WTC11 (cell line): ENCODE results near the gene DLGAP4. TPM values are rescaled to one million over a fixed set of nuclear protein-coding genes. Genes with fewer than 3 reads are reported as not detected.

Source experiments
- ELF4 ChIP-seq: sonication (generic); formaldehyde crosslinking; IDR thresholded peaks from 2 replicates; pipeline ENCODE4 v1.8.1; 2022; ENCODE audit warnings: low read depth, mild to moderate bottlenecking, moderate library complexity, missing genetic modification reagents
- ETV6 ChIP-seq: sonication (generic); formaldehyde crosslinking; IDR thresholded peaks from 2 replicates; pipeline ENCODE4 v1.8.1; 2022; ENCODE audit warnings: mild to moderate bottlenecking, missing genetic modification reagents
- FOXJ3 ChIP-seq: sonication (generic); formaldehyde crosslinking; IDR thresholded peaks from 2 replicates; pipeline ENCODE4 v1.9.0; 2021; ENCODE audit warnings: missing genetic modification reagents, mild to moderate bottlenecking, borderline replicate concordance
- KAT7 ChIP-seq: sonication (generic); formaldehyde crosslinking; IDR thresholded peaks from 2 replicates; pipeline ENCODE4 v1.8.1; 2023; ENCODE audit warnings: missing genetic modification reagents, mild to moderate bottlenecking, borderline replicate concordance
- MXD4 ChIP-seq: fragments of 250-450 bp; sonication (Bioruptor Pico); IDR thresholded peaks from 2 replicates; pipeline ENCODE4 v1.8.0; 2021; ENCODE audit warnings: mild to moderate bottlenecking, moderate library complexity, borderline replicate concordance
- MYBL2 ChIP-seq: sonication (generic); formaldehyde crosslinking; IDR thresholded peaks from 2 replicates; pipeline ENCODE4 v1.8.1; 2023; ENCODE audit warnings: mild to moderate bottlenecking, moderate library complexity, missing genetic modification reagents
- NFE2L1 ChIP-seq: sonication (generic); formaldehyde crosslinking; IDR thresholded peaks from 2 replicates; pipeline ENCODE4 v1.8.1; 2023; ENCODE audit warnings: missing genetic modification reagents
- NR2C2 ChIP-seq: sonication (generic); formaldehyde crosslinking; IDR thresholded peaks from 2 replicates; pipeline ENCODE4 v1.8.0; 2022; ENCODE audit warnings: mild to moderate bottlenecking, missing genetic modification reagents
- NR3C1 ChIP-seq: sonication (generic); formaldehyde crosslinking; conservative IDR thresholded peaks from 2 replicates; pipeline ENCODE4 v1.8.1; 2023; ENCODE audit warnings: low read depth, mild to moderate bottlenecking, missing genetic modification reagents
- RELA ChIP-seq: sonication (generic); formaldehyde crosslinking; IDR thresholded peaks from 2 replicates; pipeline ENCODE4 v1.8.1; 2022; ENCODE audit warnings: missing genetic modification reagents, mild to moderate bottlenecking, borderline replicate concordance
- SMAD4 ChIP-seq: sonication (generic); formaldehyde crosslinking; IDR thresholded peaks from 2 replicates; pipeline ENCODE4 v1.8.0; 2022; ENCODE audit warnings: mild to moderate bottlenecking, missing genetic modification reagents
- SP1 ChIP-seq: sonication (generic); formaldehyde crosslinking; conservative IDR thresholded peaks from 2 replicates; pipeline ENCODE4 v1.8.1; 2022; ENCODE audit warnings: missing genetic modification reagents
- TCF7 ChIP-seq: sonication (generic); formaldehyde crosslinking; IDR thresholded peaks from 2 replicates; pipeline ENCODE4 v1.8.0; 2022; ENCODE audit warnings: mild to moderate bottlenecking, low read depth, missing genetic modification reagents, moderate library complexity
- TEAD1 ChIP-seq: sonication (generic); formaldehyde crosslinking; IDR thresholded peaks from 2 replicates; pipeline ENCODE4 v1.8.0; 2022; ENCODE audit warnings: mild to moderate bottlenecking, missing genetic modification reagents
- ZNF121 ChIP-seq: sonication (generic); formaldehyde crosslinking; IDR thresholded peaks from 2 replicates; pipeline ENCODE4 v1.8.0; 2023; ENCODE audit warnings: missing genetic modification reagents
- ZNF232 ChIP-seq: sonication (generic); formaldehyde crosslinking; IDR thresholded peaks from 2 replicates; pipeline ENCODE4 v1.8.0; 2022; ENCODE audit warnings: mild to moderate bottlenecking, missing genetic modification reagents
- ZNF263 ChIP-seq: sonication (generic); formaldehyde crosslinking; IDR thresholded peaks from 2 replicates; pipeline ENCODE4 v1.8.1; 2022; ENCODE audit warnings: low read depth, mild to moderate bottlenecking, moderate library complexity, missing genetic modification reagents
- ZNF671 ChIP-seq: fragments of 250-450 bp; sonication (Bioruptor Pico); IDR thresholded peaks from 2 replicates; pipeline ENCODE4 v1.8.0; 2021; ENCODE audit warnings: mild to moderate bottlenecking
- total RNA-seq: library from RNA; stranded (reverse); gene quantifications from 3 replicates; pipeline ENCODE4 v1.2.3, GENCODE V29; 2021
- TF ChIP-seq, protein P1 (sequence below): sonication (generic); formaldehyde crosslinking; IDR thresholded peaks from 2 replicates; pipeline ENCODE4 v1.8.1; 2022; ENCODE audit warnings: mild to moderate bottlenecking, moderate library complexity, missing genetic modification reagents
- TF ChIP-seq, protein P2 (sequence below): sonication (generic); formaldehyde crosslinking; IDR thresholded peaks from 2 replicates; pipeline ENCODE4 v1.8.0; 2022; ENCODE audit warnings: mild to moderate bottlenecking, missing genetic modification reagents
- TF ChIP-seq, protein P3 (sequence below): fragments of 250-450 bp; sonication (Bioruptor Pico); IDR thresholded peaks from 2 replicates; pipeline ENCODE4 v2.1.2; 2022; ENCODE audit warnings: mild to moderate bottlenecking, moderate library complexity
- TF ChIP-seq, protein P4 (sequence below): sonication (generic); formaldehyde crosslinking; IDR thresholded peaks from 2 replicates; pipeline ENCODE4 v1.8.1; 2023; ENCODE audit warnings: mild to moderate bottlenecking, missing genetic modification reagents
- TF ChIP-seq, protein P5 (sequence below): fragments of 250-450 bp; sonication (Bioruptor Pico); IDR thresholded peaks from 2 replicates; pipeline ENCODE4 v1.9.0; 2021; ENCODE audit warnings: mild to moderate bottlenecking
- TF ChIP-seq, protein P6 (sequence below): sonication (generic); formaldehyde crosslinking; conservative IDR thresholded peaks from 2 replicates; pipeline ENCODE4 v1.8.1; 2023; ENCODE audit warnings: mild to moderate bottlenecking, low read depth, missing genetic modification reagents, moderate library complexity
- TF ChIP-seq, protein P7 (sequence below): sonication (generic); formaldehyde crosslinking; IDR thresholded peaks from 2 replicates; pipeline ENCODE4 v1.8.1; 2022; ENCODE audit warnings: low read depth, missing genetic modification reagents, borderline replicate concordance

DLGAP4 gene
- total RNA-seq, 1 experiment from 2014 or later: 52.6 TPM

DNA sequence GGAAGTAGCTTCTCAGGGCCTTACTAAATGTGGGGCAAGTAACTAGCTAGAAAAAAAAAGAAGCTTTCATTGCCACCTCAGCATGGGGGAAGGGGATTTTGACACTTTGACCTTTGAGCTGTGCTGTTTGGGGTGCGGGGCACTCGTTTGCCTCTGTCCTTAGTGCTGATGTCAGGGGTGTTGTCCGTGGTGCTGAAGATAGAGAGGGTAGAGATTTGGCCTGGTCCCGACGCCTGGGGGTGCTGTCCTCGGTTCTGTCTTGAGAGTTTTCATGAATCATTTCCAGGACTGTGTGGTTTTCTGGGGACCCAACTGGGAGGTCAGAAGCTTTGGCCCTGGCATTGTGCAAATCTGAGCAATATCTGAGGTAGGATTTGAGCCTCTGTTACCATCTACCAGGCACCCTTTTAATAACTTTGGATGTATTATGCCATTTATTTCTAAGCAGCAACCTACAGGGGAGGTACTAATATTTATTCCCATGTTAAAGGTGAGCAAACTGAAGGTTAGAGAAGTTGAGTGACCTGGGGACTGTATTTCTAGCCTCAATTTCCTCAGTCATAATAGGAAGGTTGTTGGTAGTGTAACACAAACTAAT lies 78.0 kb downstream of the DLGAP4 start (continued):
- TF ChIP-seq, protein P1, sequence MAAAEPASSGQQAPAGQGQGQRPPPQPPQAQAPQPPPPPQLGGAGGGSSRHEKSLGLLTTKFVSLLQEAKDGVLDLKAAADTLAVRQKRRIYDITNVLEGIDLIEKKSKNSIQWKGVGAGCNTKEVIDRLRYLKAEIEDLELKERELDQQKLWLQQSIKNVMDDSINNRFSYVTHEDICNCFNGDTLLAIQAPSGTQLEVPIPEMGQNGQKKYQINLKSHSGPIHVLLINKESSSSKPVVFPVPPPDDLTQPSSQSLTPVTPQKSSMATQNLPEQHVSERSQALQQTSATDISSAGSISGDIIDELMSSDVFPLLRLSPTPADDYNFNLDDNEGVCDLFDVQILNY: peak; percentile 94
- TF ChIP-seq RELA (CRISPR knock-in tag) (peak; percentile 97), FOXJ3 (CRISPR knock-in tag) (peak; percentile 98), TCF7 (CRISPR knock-in tag) (peak; percentile 99), MYBL2 (CRISPR knock-in tag) (peak; percentile 99), KAT7 (peak; percentile 99), ZNF671 (peak; percentile 95), NR3C1 (CRISPR knock-in tag) (peak; percentile 99), SP1 (CRISPR knock-in tag) (peak; percentile 96), SMAD4 (CRISPR knock-in tag) (peak; percentile 99), ZNF121 (CRISPR knock-in tag) (peak; percentile 96), NR2C2 (CRISPR knock-in tag) (peak; percentile 94), MXD4 (peak; percentile 95; the same call in 1 of the 2 replicates), TEAD1 (CRISPR knock-in tag) (peak; percentile 100), ETV6 (CRISPR knock-in tag) (peak; percentile 100), ZNF232 (CRISPR knock-in tag) (peak; percentile 100), ZNF263 (CRISPR knock-in tag) (peak; percentile 85), NFE2L1 (CRISPR knock-in tag) (peak; percentile 100), ELF4 (CRISPR knock-in tag) (peak; percentile 98)
- TF ChIP-seq, protein P2, sequence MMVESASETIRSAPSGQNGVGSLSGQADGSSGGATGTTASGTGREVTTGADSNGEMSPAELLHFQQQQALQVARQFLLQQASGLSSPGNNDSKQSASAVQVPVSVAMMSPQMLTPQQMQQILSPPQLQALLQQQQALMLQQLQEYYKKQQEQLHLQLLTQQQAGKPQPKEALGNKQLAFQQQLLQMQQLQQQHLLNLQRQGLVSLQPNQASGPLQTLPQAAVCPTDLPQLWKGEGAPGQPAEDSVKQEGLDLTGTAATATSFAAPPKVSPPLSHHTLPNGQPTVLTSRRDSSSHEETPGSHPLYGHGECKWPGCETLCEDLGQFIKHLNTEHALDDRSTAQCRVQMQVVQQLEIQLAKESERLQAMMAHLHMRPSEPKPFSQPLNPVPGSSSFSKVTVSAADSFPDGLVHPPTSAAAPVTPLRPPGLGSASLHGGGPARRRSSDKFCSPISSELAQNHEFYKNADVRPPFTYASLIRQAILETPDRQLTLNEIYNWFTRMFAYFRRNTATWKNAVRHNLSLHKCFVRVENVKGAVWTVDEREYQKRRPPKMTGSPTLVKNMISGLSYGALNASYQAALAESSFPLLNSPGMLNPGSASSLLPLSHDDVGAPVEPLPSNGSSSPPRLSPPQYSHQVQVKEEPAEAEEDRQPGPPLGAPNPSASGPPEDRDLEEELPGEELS (CRISPR knock-in tag): peak; percentile 100
- TF ChIP-seq, protein P3, sequence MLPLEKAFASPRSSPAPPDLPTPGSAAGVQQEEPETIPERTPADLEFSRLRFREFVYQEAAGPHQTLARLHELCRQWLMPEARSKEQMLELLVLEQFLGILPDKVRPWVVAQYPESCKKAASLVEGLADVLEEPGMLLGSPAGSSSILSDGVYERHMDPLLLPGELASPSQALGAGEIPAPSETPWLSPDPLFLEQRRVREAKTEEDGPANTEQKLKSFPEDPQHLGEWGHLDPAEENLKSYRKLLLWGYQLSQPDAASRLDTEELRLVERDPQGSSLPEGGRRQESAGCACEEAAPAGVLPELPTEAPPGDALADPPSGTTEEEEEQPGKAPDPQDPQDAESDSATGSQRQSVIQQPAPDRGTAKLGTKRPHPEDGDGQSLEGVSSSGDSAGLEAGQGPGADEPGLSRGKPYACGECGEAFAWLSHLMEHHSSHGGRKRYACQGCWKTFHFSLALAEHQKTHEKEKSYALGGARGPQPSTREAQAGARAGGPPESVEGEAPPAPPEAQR (CRISPR knock-in tag): peak; percentile 99
- TF ChIP-seq, protein P4, sequence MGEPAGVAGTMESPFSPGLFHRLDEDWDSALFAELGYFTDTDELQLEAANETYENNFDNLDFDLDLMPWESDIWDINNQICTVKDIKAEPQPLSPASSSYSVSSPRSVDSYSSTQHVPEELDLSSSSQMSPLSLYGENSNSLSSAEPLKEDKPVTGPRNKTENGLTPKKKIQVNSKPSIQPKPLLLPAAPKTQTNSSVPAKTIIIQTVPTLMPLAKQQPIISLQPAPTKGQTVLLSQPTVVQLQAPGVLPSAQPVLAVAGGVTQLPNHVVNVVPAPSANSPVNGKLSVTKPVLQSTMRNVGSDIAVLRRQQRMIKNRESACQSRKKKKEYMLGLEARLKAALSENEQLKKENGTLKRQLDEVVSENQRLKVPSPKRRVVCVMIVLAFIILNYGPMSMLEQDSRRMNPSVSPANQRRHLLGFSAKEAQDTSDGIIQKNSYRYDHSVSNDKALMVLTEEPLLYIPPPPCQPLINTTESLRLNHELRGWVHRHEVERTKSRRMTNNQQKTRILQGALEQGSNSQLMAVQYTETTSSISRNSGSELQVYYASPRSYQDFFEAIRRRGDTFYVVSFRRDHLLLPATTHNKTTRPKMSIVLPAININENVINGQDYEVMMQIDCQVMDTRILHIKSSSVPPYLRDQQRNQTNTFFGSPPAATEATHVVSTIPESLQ (CRISPR knock-in tag): peak; percentile 96
- TF ChIP-seq, protein P5, sequence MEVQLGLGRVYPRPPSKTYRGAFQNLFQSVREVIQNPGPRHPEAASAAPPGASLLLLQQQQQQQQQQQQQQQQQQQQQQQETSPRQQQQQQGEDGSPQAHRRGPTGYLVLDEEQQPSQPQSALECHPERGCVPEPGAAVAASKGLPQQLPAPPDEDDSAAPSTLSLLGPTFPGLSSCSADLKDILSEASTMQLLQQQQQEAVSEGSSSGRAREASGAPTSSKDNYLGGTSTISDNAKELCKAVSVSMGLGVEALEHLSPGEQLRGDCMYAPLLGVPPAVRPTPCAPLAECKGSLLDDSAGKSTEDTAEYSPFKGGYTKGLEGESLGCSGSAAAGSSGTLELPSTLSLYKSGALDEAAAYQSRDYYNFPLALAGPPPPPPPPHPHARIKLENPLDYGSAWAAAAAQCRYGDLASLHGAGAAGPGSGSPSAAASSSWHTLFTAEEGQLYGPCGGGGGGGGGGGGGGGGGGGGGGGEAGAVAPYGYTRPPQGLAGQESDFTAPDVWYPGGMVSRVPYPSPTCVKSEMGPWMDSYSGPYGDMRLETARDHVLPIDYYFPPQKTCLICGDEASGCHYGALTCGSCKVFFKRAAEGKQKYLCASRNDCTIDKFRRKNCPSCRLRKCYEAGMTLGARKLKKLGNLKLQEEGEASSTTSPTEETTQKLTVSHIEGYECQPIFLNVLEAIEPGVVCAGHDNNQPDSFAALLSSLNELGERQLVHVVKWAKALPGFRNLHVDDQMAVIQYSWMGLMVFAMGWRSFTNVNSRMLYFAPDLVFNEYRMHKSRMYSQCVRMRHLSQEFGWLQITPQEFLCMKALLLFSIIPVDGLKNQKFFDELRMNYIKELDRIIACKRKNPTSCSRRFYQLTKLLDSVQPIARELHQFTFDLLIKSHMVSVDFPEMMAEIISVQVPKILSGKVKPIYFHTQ: peak; percentile 85; the same call in 1 of the 2 replicates
- TF ChIP-seq, protein P6, sequence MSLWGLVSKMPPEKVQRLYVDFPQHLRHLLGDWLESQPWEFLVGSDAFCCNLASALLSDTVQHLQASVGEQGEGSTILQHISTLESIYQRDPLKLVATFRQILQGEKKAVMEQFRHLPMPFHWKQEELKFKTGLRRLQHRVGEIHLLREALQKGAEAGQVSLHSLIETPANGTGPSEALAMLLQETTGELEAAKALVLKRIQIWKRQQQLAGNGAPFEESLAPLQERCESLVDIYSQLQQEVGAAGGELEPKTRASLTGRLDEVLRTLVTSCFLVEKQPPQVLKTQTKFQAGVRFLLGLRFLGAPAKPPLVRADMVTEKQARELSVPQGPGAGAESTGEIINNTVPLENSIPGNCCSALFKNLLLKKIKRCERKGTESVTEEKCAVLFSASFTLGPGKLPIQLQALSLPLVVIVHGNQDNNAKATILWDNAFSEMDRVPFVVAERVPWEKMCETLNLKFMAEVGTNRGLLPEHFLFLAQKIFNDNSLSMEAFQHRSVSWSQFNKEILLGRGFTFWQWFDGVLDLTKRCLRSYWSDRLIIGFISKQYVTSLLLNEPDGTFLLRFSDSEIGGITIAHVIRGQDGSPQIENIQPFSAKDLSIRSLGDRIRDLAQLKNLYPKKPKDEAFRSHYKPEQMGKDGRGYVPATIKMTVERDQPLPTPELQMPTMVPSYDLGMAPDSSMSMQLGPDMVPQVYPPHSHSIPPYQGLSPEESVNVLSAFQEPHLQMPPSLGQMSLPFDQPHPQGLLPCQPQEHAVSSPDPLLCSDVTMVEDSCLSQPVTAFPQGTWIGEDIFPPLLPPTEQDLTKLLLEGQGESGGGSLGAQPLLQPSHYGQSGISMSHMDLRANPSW: peak; percentile 99
- TF ChIP-seq, protein P7, sequence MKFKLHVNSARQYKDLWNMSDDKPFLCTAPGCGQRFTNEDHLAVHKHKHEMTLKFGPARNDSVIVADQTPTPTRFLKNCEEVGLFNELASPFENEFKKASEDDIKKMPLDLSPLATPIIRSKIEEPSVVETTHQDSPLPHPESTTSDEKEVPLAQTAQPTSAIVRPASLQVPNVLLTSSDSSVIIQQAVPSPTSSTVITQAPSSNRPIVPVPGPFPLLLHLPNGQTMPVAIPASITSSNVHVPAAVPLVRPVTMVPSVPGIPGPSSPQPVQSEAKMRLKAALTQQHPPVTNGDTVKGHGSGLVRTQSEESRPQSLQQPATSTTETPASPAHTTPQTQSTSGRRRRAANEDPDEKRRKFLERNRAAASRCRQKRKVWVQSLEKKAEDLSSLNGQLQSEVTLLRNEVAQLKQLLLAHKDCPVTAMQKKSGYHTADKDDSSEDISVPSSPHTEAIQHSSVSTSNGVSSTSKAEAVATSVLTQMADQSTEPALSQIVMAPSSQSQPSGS (CRISPR knock-in tag): peak; percentile 97
